HTR-8/SVneo (cell line): ENCODE data around the gene TRAF5.
"Not testable (repeated sequence)": the region's sequence is repeated elsewhere in the genome, so short reads cannot be mapped to it uniquely, and the experiment has no call there.

Experiments used
- DNase-seq: peaks from one replicate; pipeline ENCODE4 v3.0.0; 2011; ENCODE audit warnings: low spot score, mixed read lengths; ENCODE audit not compliant: insufficient read length
- FAIRE-seq: peaks from 2 replicates; lab custom pipeline; 2011; peaks lifted over from hg19 to GRCh38; lab: Jason Lieb, UNC

TRAF5 gene

DNA sequence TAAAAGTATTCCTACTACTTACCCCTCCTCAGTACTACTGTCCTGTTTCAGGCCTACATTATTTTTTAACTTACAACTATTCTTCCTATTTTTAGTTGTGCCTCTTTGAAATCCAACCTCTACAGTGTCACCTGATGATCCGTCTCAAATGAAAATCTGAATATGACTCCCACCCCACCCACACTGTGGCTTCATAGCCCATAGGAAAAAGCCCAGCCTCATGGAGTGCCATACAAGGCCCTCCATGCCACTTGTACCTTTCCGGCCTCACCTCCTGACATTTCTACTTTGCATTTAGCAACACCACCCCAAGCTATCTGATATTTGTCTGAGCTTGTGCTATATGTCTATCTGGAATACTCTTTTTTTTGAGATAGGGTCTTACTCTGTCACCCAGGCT lies 49.3 kb downstream of the TRAF5 start:
- DNase-seq (no peak), FAIRE-seq (no peak)

DNA sequence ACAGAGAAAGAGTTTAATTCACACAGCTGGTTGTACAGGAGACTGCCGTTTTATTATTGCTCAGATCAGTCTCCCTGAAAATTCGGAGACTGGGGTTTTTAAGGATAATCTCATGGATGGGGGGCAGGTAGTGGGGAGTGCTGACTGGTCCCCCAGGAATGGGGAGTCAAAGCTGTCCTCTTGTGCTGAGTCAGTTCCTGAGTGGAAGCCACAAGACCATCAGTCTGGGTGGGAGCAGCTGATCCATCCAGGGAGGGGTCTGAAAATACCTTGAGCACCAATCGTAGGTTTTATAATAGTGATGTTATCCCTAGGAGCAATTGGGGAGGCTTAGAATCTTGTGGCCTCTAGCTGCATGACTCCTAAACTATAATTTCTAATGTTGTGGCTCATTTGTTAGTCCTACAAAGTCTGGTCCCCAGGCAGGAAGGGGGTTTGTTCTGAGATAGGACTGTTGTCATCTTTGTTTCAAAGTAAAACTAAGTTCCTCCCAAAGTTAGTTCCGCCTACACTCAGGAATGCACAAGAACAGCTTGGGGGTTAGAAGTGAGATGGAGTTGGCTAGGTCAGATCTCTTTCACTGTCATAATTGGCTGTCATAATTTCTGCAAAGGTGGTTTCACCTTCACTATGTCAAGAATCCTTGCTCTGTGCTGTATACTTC lies 50.3 kb downstream of the TRAF5 start:
- no peak for FAIRE-seq

GRCh38 chr1:211377539-211378450 lies 51.2 kb downstream of the TRAF5 start:
- FAIRE-seq = no peak
- no peak for DNase-seq

More for the DNA sequence above, 50.3 kb downstream of the TRAF5 start:
- DNase-seq = no peak

DNA sequence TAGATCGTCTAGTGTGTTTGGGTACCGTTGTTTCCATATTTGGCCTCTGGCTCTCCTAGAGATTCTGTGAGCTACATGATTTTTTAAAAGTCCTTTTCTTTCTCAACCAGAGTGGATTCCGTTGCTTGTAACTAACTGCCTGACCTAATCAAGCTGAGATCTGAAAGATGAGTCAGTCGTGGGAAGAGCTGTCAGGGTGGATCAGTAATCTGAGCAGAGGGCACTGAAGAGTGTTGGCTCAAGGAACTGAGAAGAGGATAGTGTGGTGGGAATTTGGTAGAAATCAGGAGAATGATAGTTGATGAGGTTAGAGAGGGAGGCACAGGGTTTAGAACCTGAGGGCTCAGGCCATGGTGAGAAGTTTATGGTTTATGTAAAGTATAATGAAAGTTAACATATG lies 52.2 kb downstream of the TRAF5 start:
- FAIRE-seq = peak; percentile 57
- DNase-seq = peak; percentile 60

DNA sequence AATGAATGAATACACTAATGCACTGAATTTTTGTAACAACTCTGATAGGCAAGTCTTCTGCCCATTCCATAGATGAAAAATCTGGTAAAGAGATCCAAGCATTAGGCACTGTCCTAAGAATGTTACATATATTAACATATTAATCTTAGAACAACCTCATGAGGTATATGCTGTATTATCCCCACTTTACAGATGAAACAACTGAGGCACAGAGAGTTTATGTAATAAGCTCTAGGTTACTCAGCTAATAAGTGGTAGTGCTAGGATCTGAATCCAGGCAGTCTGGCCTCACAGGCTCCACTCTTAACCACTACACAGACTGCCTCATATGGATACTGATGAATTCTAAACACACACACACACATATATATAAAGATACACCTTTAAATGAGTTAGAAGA lies 52.8 kb downstream of the TRAF5 start:
- DNase-seq (no peak), FAIRE-seq (no peak)

DNA sequence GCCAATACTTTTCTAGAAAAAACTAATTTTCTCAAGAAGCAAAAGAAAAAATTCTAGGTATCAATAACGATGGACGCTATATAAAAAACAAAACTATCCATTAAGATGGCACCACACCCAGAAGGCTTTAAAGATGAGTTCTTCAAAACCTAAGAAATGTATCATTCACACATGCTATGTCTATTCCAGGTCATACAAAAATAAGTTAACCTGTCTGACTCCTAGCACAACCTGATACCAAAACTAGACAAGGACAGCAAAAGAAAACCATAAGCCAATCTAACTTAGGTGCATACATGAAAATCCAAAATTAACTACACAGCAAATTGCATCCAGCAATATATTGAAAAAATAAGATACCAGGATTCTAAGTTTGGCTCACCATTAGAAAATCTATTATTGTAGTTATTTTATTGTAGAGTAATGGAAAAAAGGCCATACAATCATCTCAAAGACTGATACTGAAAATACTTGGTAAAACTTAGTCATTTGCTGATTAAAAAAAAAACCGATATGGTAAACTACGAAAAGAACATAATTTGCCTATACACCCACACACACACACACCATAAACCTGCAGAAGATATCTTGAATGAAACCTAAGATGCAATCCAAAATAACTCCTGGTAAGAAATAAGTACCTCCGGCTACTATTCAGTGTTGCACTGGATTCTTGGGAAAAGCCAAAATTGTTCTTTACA lies 55.0 kb downstream of the TRAF5 start:
- DNase-seq (no peak), FAIRE-seq (no peak)

DNA sequence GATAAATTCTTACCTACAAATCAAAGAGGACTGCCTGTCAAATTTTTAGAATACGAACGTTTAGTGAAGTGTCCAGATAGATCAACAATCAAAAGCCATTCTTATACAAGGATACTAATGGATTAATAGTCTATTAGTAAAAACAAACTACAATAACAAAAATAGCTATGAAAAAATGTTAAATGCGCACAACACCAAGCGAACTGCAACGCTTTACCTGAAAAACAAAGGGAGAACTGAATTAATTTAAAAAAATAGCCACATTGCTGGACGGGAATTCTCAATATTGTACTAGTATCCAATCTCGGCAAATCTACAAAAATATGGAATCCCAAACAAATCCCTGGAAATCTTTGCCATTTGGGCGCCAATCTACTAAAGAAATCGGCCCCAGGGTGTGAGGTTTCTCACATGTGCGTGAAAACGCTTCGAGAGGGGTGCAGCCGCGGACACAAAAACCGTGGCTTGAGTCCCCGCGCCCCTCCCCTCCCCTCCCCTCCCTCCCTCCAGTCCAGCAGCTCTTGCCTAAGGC lies 55.6 kb downstream of the TRAF5 start:
- DNase-seq (no peak), FAIRE-seq (no peak)

DNA sequence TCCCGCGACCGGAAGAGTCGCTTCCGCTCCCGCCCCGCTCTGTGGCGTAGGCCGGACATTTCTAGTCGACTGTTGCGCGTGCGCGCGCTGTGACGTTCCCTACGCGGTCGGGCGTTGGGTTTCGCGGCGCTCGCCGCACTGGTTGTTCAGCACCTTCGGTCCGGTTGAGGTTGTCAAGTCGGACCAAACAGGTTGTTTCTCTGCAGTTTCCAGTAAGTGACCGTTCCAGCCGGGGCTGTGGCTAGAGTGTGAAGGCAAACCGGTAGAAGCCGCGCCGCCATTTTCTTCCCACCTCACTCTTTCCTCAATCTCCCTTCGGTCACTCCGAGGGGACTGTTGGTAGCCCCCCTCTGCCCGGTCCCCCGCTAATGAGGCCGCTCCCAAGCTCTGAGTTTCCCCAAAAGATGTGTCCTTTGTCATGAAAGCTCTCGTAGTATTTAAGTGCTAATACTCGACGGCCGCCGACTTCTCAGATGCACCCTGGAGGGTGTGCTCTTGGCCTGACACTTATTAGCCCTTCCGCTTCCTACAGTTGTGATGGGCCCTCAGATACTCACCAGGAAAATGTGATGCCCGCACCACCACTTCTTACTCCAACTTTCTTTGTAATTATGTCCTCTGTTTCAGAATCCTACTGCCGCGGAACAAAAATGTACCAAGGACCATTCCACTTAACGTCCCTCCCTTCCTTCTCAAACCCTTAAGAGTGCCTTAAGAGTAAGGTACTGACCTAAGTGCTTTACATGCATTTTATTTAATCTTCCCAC lies 56.3 kb downstream of the TRAF5 start:
- DNase-seq (peak; percentile 95), FAIRE-seq (peak; percentile 88)

DNA sequence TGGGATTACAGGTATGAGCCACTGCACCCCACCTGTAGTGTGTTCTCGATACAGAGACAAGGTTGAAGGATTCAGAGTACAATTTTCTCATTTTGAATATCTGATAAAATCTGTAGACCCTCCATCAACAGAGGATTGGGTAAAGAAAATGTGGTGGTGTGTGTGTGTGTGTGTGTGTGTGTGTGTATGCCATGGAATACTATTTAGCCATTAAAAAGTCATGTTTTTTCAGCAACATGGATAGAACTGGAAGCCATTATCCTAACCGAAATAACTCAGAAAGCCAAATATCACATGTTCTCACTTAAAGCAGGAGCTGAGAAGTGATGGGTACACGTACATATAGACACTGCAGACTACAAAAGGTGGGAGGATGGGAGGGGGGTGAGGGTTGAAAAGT lies 57.9 kb downstream of the TRAF5 start:
- DNase-seq = no peak
- no peak for FAIRE-seq

DNA sequence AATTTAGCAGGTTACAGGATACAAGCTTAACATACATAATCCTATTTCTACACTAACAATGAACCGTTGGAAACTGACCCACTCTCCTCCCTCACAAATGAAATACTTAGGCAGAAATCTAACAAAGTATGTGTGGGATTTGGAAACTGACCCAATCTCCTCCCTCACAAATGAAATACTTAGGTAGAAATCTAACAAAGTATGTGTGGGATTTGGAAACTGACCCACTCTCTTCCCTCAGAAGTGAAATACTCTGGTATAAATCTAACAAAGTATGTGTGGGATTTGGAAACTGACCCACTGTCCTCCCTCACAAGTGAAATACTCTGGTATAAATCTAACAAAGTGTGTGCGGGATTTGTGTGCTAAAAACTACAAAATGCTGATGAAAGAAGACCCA lies 60.3 kb downstream of the TRAF5 start:
- DNase-seq (no peak), FAIRE-seq (no peak)

DNA sequence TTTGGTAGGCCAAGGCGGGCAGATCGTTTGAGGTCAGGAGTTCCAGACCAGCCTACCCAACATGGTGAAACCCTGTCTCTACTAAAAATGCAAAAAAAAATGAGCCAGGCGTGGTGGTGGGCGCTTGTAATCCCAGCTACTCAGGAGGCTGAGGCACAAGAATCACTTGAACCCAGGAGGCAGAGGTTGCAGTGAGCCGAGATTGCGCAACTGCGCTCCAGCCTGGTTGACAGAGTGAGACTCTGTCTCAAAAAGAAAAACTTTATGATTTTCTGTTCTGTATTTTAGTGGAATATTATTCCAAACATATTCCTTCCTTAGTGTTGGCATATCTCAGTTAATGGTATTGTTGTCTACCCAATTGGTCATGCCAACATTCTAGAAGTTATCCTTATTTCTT lies 64.2 kb downstream of the TRAF5 start:
- not testable (repeated sequence) for FAIRE-seq, DNase-seq

DNA sequence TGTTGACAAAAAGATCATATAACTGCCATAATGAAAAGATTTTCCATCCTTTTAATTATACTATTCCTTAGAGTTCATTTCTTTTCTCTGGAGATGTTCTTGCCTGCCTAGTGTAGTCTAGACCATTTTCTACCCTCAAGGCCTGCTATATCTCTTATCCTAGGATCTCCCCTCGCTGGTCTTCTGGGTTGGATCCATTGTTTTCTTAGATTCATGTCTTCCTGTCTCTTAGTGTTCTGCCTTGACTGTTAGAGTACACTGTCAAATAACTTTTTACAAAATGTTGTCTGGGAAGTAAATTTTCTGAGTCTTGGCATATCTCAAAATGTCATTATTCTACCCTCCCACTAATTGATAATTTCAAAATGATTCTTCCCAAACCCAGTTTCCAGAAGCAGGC lies 66.6 kb downstream of the TRAF5 start:
- DNase-seq (no peak), FAIRE-seq (no peak)

- FAIRE-seq, DNase-seq: not testable (repeated sequence)
Measured at GRCh38 chr1:211398266-211398930, 71.8 kb downstream of the TRAF5 start.

DNA sequence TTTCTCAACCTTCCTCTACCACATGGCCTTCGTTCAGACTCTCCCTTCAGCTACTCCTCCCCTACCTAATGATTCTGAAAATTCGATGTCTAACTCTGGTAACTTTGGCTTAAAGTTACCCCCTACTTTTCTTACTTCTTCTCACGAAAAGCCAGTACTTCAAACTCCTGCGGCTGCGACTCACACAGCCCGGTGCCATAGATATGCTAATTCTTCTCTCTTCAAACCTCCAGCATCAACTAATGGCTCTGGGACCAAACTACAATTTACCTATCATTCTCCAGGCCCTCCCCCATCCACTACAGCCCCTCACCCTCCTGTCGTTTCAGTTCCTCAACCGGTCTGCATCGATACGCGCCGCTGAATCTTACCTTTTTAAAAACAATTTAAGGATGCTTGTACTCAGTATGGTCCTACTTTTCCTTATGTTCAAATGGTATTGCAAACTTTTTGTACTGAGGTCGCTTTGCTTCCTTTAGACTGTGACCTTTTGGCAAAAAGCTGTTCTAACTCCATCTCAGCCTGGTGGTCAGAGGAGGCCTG lies 73.3 kb downstream of the TRAF5 start:
- not testable (repeated sequence) for FAIRE-seq, DNase-seq

GRCh38 chr1:211401751-211402150 lies 75.1 kb downstream of the TRAF5 start:
- DNase-seq, FAIRE-seq: not testable (repeated sequence)

- DNase-seq, FAIRE-seq: not testable (repeated sequence)
Measured at GRCh38 chr1:211406086-211406485, 79.5 kb downstream of the TRAF5 start.

GRCh38 chr1:211407749-211408148 lies 81.1 kb downstream of the TRAF5 start:
- not testable (repeated sequence) for FAIRE-seq, DNase-seq

DNA sequence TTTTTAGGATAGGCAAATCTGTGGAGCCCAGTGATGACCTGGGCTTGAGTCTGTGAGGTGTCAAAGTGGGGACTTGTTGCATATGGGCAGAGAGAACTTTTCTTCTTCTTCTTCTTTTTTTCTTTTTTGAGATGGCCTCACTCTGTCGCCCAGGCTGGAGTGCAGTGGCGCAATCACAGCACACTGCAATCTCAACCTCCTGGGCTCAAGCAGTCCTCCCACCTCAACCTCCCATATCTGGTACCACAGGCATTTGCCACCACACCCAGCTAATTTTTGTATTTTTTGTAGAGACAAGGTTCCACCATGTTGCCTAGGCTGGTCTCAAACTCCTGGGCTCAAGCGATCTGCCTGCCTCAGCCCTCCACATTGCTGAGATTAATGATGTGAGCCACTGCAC lies 85.0 kb downstream of the TRAF5 start:
- DNase-seq (no peak), FAIRE-seq (no peak)

- no peak for FAIRE-seq
- no peak for DNase-seq
Measured at GRCh38 chr1:211415700-211416099, 89.1 kb downstream of the TRAF5 start.
